ENCODE measurements around the gene LZTFL1.
A peak's percentile ranks its signal among the peaks of the same experiment; 100 is the strongest.

Gene LZTFL1

GRCh38 chr3:45782381-45782780, 59.5 kb downstream of the LZTFL1 start:
- DNase-seq: no peak

GRCh38 chr3:45781841-45782240, 60.1 kb downstream of the LZTFL1 start:
- DNase-seq: no peak

- no peak for DNase-seq
Measured at GRCh38 chr3:45781271-45781670, 60.6 kb downstream of the LZTFL1 start.

GRCh38 chr3:45779746-45780735, 61.9 kb downstream of the LZTFL1 start:
- peak; percentile 59 for DNase-seq

- DNase-seq: peak; percentile 7
Measured at GRCh38 chr3:45778761-45779201, 63.1 kb downstream of the LZTFL1 start.

GRCh38 chr3:45777746-45778386, 64.1 kb downstream of the LZTFL1 start:
- no peak for DNase-seq

GRCh38 chr3:45777111-45777745, 64.7 kb downstream of the LZTFL1 start:
- no peak for DNase-seq

GRCh38 chr3:45776611-45777010, 65.3 kb downstream of the LZTFL1 start:
- peak; percentile 41 for DNase-seq

- DNase-seq: no peak
Measured at GRCh38 chr3:45776301-45776595, 65.7 kb downstream of the LZTFL1 start.

GRCh38 chr3:45775571-45776300, 66.2 kb downstream of the LZTFL1 start:
- no peak for DNase-seq

- no peak for DNase-seq
Measured at GRCh38 chr3:45774581-45775521, 67.1 kb downstream of the LZTFL1 start.

GRCh38 chr3:45773714-45774449, 68.0 kb downstream of the LZTFL1 start:
- DNase-seq: no peak

Measured in NCI-H2029 (cell line).